T-helper 1 cell treated with Interleukin-12 subunit alpha and Interleukin-12 subunit beta and Interleukin-4 antibody, amounts not matched to agents 30 ng/mL and 1 ng/mL, for 36 hours (primary cell): Measurements from ENCODE around the gene PHETA1. TPM values are rescaled to one million over a fixed set of nuclear protein-coding genes. Genes with fewer than 3 reads are reported as not detected.
"Not testable (repeated sequence)": the region's sequence is repeated elsewhere in the genome, so short reads cannot be mapped to it uniquely, and the experiment has no call there.

Experiments
- intact Hi-C: fragments of 100-400 bp; cut with micrococcal nuclease; formaldehyde crosslinking; loops from one replicate; pipeline ENCODE4 v1.15.1; 2024
- total RNA-seq: library from RNA; stranded (reverse); gene quantifications from 2 replicates; pipeline ENCODE4 v1.2.3, GENCODE V29; 2022

The PHETA1 gene
- total RNA-seq, 1 donor from 2014 or later: 1.1 TPM

GRCh38 chr12:111405859-111406473, 37.1 kb upstream of the PHETA1 start, which contains the start of gene SH2B3:
Gene SH2B3 (plus strand): TSS chr12:111405923. CDS start chr12:111418146, 12,223 bp downstream.
- intact Hi-C loops: loop anchor here (1.0 to 2.0 kb wide), 10 partner anchors 9 to 663 kb away; partner anchors contain the start of genes ACAD10, MAPKAPK5, PHETA1 and PPP1CC

GRCh38 chr12:111405149-111405858, 36.4 kb upstream of the PHETA1 start:
- intact Hi-C loops: loop anchor here (1.0 to 2.0 kb wide), 10 partner anchors 8 to 663 kb away; partner anchors contain the start of genes ACAD10, MAPKAPK5, PHETA1 and PPP1CC

- intact Hi-C loops: loop anchor here (1.0 to 2.0 kb wide), 10 partner anchors 7 to 662 kb away; partner anchors contain the start of genes ACAD10, MAPKAPK5, PHETA1 and PPP1CC
Observed at GRCh38 chr12:111404362-111405148, 35.7 kb upstream of the PHETA1 start.

GRCh38 chr12:111402490-111402824, 33.6 kb upstream of the PHETA1 start:
- intact Hi-C loops: loop anchor here (1.0 kb wide), 1 partner anchor 127 kb away; no protein-coding TSS in a partner anchor

DNA sequence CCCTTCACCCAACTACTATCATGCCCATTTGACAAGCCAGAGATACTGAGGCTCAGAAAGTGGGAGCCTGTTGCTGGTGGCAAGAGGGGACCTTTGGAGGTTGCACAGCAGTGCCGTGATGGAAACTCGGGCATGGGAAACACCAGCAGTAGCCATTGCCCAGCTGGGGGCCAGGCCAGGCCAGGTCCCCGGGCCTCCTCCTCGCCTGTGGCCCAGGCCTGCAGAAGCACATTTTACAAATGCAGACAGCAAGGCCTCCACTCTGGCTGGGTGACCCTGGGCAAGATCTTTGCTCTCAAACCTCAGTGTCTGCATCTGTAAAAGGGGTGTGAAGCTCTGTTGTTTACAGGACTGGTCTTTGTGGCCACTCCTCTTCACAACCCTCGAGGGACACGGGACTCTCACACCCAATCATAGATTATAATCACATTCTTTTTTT, 32.3 kb upstream of the PHETA1 start:
- intact Hi-C loops: no loop called here

DNA sequence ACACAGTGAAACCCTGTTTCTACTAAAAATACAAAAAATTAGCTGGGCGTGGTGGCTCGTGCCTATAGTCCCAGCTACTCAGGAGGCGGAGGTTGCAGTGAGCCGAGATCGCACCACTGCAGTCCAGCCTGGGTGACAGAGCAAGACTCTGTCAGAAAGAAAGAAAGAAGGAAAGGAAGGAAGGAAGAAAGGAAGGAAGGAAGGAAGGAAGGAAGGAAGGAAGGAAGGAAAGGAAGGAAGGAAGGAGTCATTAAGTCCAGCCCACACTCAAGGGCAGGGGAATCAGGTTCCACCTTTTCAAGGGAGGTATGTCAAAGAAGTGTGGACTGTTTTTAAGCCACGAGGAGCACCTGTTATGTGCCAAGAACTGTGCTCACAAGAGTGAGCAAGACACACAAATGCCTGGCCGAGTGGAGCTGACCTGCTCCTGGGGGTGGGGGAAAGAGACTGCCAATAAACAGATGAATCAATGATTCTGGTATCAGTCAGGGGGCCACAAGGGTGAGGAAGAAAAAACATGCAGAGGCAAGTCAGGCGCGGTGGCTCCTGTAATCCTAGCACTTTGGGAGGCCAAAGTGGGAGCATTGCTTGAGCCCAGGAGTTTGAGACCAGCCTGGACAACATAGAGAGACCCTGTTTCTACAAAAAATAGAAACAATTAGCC, 31.0 kb upstream of the PHETA1 start:
- intact Hi-C loops: not testable (repeated sequence)

- intact Hi-C loops: no loop called here
Observed at GRCh38 chr12:111398530-111398929, 29.6 kb upstream of the PHETA1 start.

- intact Hi-C loops: loop anchor here (1.0 kb wide), 5 partner anchors 8 to 416 kb away; partner anchors contain the start of gene SH2B3
Observed at GRCh38 chr12:111396726-111397445, 28.0 kb upstream of the PHETA1 start.

GRCh38 chr12:111396271-111396670, 27.4 kb upstream of the PHETA1 start:
- intact Hi-C loops: not testable (repeated sequence)

GRCh38 chr12:111395336-111396187, 26.7 kb upstream of the PHETA1 start:
- intact Hi-C loops: no loop called here

- intact Hi-C loops: no loop called here
Observed at GRCh38 chr12:111394480-111394879, 25.6 kb upstream of the PHETA1 start.

DNA sequence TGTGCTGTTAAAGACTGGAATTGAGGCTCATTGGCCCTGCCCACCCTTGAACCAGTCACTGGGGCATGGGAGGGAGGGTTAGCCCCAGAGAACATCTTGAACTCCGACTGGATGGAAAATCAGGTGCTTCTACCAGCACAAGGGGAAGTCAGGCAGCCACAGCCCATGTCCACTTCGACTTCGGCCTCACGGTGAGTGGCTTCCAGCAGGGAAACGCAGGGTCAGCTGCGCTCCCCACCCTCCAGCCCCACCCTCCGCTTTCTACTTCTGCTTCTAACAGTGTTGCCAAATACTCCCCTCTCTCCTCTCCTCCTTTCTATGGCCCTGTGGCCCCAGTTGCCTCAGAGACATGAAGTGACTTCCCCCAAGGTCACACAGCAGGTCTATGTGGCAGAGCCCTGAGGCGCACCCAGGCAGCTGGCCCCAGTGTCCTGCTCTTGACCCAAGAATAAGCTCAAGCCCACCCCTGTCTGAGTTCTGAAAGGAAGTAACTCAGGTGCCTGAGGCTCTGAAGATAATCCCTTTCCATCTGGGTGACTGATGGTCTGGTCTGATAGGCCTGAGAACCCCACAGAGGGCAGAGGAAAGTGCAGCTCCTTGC, 24.9 kb upstream of the PHETA1 start:
- intact Hi-C loops: no loop called here

DNA sequence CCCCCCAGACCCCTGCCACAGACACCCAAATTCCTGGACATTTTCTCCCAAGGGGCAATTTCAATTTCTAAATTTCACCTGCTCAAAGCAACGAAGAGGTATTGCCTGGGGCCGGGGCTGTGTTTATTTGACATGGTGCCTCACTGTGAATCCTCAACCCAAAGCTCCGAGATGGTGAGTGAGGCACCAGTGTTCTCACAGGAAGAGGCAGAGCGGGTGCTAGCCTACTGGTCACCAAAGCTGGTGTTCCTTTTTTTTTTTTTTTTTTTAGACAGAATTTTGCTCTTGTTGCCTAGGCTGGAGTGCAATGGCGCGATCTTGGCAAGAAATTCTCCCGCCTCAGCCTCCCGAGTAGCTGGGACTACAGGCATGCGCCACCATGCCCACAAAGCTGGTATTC, 22.0 kb upstream of the PHETA1 start:
- intact Hi-C loops: no loop called here

GRCh38 chr12:111389635-111390034, 20.7 kb upstream of the PHETA1 start:
- intact Hi-C loops: no loop called here

- intact Hi-C loops: no loop called here
Observed at GRCh38 chr12:111387747-111388323, 18.9 kb upstream of the PHETA1 start.

GRCh38 chr12:111386885-111387284, 18.0 kb upstream of the PHETA1 start:
- intact Hi-C loops: no loop called here

GRCh38 chr12:111384596-111384995, 15.7 kb upstream of the PHETA1 start:
- intact Hi-C loops: no loop called here

DNA sequence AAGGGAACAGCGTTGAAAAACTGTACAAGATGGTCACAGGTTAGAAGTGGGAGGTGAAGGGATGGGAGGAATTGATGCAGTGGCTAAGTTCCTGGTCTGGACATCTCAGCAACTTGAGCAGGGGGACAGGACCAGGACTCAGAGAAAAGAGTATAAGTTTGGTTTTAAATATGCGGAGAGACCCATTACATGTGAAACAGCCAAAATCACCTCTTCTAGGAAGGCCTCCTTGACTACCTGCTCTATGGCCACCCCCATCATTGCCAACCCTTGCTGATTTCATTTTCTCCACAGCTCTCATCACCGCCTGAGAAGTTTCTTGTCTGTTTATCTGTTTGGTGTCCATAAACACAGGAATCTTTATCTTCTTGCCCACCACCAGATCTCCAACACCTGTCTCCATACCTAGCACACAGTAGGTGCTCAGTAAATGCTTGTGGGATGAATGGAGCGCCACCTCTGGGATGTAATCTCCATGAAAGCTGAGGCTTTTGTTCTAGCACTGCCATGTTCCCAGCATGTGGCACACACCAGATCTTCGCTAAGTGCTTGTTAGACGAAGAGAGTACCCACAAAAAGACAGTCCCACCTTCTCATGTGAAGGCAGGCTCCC, 11.2 kb upstream of the PHETA1 start:
- intact Hi-C loops: no loop called here
